HG02798 (cell line): ENCODE measurements around the gene ZC3H18.
"Not testable (repeated sequence)": the region's sequence is repeated elsewhere in the genome, so short reads cannot be mapped to it uniquely, and the experiment has no call there.

Source experiments
- ATAC-seq: cut with Tn5 transposase; IDR thresholded peaks from one replicate; pipeline ENCODE4 v1.9.1; 2021; ENCODE audit warnings: mild to moderate bottlenecking; ENCODE audit not compliant: unreplicated experiment, poor library complexity

ZC3H18 gene

DNA sequence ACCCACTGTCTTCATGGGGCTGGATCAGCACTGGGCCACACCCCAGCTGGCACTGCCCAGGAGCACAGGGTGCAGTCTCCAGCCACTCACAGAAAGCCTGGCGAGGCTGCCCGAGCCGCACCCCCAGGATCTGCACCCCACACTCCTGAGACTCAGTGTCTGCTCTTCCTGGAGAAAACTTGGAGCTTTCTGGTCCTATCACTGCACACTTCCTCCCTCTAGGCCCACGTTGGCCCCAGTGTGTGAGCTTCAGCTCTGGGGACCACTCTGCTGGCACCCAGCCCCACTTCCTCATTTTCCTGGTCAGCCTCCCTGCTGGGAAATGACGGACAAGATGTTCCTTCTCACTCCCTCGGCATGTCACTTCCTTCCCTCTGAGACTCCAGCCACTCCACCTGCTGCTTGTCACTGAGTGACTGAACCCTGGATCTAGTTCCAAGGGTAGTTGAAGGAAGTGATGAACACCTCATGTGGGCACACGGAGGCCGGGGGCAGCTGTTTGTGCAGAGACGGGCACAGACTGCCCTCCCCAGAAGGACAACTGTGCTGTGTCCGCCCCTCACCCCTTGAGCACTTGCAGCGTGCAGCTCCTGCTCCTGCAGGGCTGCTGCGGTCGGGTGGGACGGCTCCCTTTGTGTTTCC is 29.0 kb downstream of the ZC3H18 start:
- ATAC-seq, result no peak

DNA sequence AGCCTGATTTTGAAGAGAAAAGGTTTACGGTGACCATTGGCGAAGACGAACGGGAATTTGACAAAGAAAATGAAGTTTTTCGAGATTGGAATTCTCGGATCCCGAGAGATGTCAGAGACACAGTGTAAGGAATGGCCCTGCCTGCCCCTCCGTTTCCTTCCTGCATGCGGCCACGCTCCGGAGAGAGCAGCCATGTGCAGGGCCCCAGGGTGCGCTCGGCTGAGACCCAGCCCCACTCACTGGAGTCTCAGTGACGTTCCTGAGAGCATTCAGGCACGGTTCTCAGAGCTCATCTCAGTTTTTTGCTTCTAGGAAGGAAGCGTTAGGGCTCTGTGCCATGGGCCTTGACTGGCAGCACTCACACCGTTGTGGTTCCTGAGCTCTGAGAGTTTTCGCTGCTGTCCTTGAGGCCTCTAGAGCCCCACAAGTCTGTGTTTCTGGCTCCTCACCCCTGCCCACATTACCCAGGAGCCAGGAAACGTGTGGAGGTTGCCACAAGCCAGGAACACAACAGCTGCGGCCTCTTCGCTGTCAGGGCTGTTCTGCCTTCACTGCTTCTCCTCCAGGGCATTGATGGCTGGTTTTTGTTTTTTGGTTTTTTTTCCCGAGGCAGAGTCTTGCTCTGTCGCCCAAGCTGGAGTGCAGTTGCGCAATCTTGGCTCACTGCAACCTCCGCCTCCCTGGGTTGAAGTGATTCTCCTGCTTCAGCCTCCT is 29.8 kb downstream of the ZC3H18 start:
- ATAC-seq, result no peak

DNA sequence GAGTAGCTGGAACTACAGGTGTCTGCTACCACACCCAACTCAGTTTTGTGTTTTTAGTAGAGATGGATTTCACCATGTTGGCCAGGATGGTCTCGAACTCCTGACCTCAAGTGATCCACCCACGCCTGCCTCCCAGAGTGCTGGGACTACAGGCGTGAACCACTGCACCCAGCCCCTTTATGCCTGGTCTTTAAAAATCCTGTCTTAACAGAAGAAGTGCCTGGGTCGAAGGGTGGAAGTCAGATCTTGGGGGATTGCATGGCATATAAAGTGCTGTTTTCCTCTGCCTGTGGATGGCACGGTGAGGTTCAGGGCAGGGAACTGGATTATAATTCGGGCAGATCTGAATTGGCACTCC is 30.3 kb downstream of the ZC3H18 start:
- ATAC-seq, result no peak

DNA sequence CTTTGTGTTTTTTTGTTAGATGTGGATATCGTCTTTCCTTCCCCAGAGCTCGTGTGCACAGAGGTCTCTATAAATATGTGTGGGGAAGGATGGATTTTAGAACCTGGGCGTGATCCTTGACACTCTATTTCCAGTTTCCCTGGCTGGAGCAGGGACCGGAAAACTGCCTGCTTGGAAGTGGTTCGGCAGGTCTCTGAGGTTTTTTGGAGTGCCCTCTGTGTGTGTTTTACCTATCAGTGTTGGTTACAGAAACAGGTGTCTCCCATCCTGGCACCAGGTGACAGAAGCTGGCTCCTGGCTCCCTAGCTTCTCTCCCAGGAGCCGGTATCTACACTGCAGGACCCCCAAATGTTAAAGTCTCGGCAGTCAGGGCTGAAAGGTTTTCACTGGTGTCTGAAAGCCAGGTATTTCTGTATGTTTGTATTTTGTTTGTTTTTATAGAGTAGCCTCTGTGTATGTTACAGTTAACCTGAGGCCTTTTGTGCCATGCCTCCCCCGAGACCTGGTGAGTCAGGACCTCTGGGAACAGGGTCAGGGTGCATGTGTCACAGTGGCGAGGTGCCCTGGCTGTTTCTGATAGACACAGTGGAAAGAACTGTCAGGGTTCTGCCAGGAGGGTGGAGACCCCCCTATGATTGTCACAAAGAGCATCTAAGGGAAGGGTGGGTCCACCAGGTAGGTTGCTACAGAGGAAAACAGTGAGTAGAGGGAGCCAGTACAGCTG is 31.3 kb downstream of the ZC3H18 start:
- ATAC-seq, result no peak

DNA sequence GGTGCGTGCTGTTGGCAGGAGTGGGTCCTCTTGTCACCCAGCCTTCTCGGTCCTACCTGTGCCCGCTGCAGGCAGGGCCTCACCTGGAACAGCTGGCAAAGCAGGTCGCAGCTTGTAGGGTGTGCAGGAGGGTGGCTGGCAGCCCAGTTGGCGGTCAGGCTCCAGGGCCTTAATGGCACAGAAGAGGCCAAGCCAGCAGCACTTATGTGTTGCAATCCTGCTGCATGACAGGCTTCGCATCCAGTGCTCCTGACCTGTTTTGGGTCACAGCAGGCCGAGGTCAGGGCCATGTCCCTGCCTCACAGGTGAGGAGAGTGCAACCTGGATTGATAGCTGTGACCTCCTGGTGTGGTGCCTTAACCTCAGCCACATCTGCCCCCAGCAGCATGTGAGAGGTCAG is 31.9 kb downstream of the ZC3H18 start:
- no peak for ATAC-seq

DNA sequence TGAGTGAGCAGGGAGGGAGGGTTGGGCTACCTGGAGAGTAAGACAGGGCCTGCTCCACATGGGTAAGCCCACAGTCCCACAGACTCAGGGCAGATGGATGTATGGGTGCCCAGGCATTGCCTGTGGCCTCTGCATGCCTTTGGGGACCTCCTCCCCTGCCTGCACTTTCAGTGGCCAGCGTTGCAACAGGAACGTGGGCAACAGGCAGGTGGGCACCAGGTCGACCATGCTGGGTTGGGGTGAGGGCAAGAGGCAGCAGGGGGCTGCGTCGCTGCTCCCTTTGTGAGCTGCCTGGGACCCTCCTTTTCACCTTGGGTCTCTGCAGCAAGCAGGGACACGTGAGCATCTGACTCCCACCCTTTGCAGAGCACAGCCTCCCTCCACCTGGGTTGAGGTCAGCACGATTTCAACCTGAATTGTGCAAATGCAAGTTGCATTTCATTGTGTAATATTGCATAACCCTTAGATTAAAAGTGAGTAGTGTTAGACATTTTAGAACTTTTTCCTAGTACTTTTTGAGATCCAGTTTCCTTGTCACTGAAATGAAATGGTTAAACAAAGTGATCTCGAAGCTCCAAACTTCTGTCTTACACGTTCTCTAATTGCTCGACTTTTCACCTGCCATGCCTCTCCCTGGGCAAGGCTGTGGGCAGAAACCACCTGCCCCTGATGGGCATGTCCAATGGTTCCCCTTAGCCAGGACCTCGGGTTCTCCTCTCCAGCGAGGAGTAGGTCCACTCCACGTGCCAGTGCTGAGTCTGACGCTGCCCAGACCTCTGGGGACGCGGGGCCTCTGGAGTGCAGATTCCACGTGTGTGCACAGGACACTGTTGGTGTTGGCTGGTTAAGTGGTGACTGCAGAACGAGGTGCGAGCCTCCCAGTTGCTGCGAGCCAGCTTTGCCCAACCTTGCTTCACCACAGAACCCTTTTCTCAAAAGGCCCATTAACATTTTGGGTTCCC is 35.3 kb downstream of the ZC3H18 start:
- no peak for ATAC-seq

DNA sequence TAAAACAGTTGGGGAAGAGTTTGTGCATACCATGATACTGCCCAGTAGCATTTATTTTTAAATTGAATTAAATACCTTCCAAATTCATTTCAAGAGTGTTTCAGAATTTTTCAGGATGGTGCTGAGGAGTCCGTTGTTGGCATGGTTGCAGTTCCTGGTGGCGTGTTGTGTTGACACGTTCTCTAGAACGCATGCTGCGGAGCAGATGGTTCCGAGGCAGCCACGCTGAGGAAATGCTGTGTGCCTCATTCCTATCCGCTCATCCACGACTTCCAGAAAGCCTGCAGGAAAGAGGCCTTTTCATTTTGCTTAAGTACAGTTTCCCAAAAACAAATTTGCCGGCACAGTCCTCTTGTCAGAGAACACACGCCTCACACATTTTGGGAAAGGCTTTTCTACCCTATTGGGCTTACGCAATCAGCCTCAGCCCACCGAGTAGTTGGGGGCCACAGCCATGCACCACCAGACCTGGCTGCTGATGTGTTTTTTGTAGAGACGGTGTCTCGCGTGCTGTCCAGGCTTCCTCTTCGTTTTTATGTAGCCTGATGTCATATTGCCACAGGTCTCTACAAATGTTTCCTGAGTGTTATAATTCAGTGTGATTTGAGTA is 36.0 kb downstream of the ZC3H18 start:
- ATAC-seq, result no peak

DNA sequence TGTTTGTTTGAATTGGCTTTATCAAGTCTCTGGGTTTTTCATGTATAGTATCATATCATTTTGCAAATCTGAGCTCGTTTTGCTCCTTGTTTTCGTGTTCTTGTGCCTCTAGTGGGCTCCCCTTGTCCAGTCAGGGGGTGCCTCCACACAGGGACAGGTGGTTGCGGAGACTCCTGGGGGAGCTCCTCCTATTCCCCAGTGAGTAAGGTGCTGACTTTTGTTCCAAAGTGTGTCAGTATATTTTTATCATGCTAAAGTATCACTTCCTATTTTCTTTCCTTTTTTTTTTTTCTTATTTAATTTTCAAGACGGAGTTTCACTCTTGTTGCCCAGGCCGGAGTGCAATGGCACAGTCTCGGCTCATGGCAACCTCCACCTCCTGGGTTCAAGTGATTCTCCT is 37.9 kb downstream of the ZC3H18 start:
- ATAC-seq, result no peak

DNA sequence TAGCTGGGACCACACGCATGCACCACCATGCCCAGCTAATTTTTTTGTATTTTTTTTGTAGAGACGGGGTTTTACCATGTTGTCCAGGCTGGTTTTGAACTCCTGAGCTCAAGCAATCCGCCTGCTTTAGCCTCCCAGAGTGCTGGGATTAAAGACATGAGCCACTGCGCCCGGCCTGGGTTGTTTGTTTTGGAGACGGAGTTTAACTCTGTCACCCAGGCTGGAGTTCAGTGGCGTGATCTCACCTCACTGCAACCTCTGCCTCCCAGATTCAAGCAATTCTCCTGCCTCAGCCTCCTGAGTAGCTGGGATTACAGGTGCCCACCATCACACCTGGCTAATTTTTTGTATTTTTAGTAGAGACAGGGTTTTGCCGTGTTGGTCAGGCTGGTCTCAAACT is 39.2 kb downstream of the ZC3H18 start:
- ATAC-seq, result not testable (repeated sequence)

DNA sequence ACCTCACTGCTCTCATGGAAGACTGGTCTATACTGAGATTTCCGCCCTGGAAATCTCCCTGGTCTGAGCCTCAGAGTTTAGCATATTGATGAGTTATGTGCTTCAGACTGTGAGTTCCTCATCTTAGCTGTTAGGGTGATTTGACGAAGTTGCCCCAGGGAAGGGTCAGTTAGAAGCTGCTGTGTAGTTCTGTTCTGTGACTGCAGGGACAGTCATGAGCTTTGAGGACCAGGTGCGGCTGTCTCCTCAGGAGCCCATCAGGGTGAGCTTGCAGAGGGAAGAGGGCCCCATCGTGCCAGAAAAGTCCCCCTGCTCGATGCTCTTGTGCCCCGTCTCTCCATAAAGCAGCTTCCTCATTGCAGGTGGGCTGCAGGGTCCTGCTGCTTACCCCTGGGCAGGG is 39.9 kb downstream of the ZC3H18 start:
- ATAC-seq, result no peak

DNA sequence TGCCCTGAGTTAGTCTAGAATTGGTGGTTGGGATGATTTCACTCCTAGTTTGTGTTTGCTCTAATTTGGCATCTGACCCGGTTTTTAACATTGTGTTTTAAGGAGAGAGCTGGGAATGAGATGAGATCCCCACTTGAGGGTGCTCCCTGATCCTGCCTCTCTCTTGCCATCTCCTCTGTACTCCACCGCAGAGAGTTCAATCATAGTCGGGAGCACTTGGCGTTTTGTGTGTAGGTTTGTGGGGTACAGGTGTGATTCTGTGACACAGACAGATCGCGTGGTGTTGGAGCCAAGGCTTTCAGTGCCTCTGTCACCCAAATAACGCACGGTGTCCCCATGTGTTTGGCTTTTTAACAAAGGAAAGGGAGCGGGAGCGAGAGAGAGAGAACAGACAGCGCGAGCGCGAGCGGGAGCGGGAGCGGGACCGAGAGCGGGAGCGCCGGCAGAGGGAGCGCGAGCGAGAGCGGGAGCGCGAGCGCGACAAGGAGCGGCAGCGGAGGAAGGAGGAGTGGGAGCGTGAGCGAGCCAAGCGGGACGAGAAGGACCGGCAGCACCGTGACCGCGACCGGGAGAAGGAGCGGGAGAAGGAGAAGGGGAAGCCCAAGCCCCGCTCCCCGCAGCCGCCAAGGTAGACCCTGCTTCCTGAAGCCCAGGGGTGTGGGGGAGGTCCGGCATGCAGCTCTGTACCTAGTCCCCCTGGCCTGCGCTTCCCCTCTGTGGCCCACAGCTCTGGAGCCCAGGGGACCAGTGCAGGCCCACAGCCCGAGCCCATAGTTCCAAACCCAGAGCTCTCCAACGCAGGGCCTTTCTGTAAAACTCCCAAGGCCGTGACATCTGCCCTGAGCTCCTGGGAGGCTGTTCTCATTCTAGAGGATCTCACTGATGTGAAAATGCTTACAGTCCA is 41.0 kb downstream of the ZC3H18 start:
- no peak for ATAC-seq

DNA sequence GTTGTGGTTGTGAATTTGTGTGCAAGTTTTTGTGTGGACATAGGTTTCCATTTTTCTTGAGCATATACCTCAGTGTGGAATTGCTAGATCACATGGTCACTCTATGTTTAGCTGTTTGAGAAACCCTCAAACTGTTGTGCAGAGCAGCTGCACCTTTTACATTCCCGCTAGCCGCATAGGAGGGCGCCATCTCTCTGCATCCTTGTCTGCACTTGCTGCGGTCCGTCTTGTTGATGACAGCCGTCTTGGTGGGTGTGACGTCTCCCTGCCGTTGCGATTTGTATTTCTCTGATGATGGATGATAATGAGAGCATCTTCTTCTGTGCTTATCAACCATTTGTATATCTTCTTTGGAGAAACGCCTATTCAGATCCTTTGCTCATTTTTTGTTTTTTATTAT is 43.1 kb downstream of the ZC3H18 start:
- no peak for ATAC-seq

DNA sequence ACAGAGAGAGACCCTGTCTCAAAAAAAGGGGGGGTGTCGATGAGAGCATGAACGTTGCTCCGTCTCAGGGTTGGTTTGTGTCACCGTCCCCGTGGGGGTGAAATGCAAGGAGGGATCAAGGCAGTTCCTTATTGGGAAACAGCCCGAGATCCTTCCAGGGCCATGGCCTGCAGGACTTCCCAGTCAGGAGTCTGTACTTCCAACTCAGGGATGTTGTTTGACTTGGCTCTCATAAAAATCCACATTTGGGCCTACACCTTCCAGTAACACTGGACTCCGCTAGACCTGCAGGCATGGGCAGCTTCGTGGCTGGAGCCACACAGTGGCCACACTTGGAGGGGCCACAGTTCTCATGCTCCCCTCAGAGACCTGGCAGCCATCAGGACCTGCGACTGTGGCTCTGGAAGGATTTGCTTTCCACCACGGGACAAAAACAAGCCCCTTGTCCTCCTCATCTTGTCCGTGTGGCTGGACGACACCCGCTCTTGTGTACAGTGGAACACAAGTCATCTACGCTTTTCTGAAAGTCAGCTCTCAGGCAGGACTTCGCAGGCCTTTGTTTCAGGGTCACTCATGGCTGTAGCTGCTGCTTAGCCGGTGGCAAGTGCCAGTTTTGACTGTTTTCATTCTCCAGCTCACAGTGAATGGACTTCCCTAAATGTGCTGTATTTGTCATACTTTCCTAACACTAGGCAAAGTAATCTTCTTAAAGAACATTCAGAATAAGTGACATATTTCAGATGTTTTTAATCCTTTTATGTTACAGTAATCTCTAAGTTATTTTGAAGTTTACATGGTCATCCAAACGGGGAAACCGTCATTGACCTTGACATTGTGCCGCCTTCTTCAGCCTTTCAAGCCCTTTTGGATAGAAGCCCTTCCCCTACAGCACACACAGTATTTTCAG is 44.0 kb downstream of the ZC3H18 start:
- no peak for ATAC-seq

DNA sequence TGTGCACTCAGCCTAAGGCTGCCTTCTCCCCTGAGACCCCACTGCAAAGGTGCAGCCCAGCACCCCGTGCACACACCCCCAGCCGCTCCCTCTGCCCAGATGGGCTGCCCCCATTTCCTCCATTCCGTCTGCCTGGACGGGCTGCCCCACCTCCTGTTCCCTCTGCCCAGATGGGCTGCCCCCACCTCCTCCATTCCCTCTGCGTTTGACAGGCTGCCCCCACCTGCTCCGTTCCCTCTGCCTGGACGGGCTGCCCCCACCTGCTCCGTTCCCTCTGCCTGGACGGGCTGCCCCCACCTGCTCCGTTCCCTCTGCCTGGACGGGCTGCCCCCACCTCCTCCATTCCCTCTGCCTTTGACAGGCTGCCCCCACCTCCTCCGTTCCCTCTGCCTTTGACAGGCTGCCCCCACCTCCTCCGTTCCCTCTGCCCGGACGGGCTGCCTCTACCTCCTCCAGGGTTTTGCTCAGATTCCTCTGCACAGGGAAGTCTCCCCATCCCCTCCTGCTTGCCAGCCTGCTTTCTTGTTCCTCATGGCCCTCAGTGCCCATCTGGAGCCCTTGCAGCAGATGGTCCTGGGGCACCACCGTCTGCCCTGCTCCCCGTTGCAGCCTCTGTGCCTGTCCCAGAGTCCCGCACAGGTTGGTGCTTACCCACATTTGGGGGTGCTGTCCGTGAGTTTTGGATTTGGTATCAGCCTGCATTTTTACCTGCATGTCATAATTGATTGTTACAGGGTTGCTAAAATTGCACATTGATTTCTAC is 44.8 kb downstream of the ZC3H18 start:
- ATAC-seq, result no peak

DNA sequence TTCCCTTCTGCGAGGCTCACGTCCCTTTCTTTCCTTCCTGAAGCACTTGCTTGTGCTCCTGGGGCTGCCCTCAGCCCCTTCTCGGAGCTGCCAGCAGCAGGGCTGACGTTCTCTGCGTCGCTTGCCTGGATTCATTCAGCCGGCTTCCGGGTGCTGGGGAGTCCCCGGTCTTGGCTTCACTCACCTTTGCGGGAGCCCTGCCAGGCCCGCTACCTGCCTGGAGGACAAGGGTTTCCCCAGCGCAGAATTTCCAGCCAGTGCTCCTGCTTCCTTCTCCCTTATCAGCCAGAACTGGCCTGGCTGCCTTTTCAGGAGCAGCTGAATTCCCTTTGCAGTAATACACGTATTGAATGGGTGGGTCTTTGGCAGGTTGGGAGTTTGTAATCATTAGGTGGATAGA is 46.1 kb downstream of the ZC3H18 start:
- ATAC-seq, result no peak

DNA sequence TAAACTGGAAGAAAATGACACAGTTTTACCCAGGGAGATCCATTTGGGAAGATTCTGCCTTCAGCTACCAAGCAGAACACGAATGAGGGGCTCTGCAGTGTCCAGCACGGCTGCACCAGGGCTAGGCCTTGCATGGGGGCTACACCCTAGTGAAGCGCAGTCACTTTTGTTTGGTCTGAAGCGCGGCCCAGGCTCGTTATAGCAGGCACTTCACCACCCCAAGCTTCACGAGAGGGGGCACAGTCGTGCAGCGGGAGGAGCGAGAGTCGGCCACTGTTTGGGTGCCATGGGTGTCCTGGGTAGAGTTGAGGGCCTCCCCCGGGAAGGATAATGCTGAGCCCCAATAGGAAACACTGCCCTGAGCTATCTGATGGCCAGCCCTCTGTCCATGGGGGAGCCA is 46.5 kb downstream of the ZC3H18 start:
- no peak for ATAC-seq

DNA sequence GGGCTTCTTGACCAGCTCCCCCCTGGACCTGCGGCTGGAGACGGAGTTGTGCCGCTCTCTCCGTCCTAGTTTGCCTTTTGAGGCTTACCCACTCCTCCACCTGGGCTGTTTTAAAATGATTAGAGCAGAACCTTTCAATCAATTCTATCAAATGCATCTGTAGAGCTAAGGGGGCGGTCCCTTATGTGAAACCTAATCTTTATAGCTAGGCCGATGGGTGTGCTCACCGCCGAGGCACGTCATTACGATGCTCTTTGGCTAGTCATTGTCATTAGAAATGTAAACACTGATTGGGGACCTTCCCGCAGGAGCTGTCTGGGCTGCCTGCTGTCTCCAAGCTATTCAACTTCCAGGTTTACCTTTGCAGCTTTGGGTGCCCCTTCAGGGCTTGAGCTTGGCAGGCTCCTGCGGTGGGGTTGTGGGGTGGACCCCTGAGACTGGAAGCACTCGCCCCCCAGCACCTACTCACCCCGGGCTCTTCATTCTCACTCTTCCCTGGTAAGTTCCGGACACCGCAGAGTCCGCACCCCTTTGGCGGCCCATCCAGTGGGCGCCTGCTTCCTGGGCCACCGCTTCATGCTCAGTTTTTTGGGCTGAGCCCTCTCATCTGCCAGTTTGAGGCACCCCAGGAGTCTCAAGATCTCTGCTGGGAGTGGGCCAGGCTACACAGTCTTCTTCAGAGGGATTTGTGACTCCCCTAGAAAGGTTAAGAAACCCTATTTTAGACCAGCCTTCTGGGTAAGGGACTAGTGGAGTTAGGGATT is 47.2 kb downstream of the ZC3H18 start:
- no peak for ATAC-seq
